Adrenal gland (tissue), 5 donors: Measurements from ENCODE around the gene ACOX3.

ENCODE experiments used
- POLR2A ChIP-seq, 2 donors: fragments of 450-650 bp; IDR thresholded peaks; one replicate each; pipeline ENCODE4 v1.6.1; 2017; ENCODE audit warnings: antibody characterized with exemption in 2 of 2, mild to moderate bottlenecking in 2 of 2, moderate library complexity in 1 of 2
- TF ChIP-seq, protein P1 (sequence below), 6 experiments: fragments of 450-650 bp in 4 of 6; fragments of 200-600 bp in 2 of 6; sonication (generic) in 1 of 6; IDR thresholded peaks; 1 replicate in 5 of 6; 2 replicates in 1 of 6; pipeline versions ENCODE4 v1.5.1 to v1.8.0; 2016 to 2021; ENCODE audit warnings: antibody characterized with exemption in 6 of 6, mild to moderate bottlenecking in 2 of 6, moderate library complexity in 1 of 6
- donor health status: DM: no; HTN: no; CAD: no.

DNA sequence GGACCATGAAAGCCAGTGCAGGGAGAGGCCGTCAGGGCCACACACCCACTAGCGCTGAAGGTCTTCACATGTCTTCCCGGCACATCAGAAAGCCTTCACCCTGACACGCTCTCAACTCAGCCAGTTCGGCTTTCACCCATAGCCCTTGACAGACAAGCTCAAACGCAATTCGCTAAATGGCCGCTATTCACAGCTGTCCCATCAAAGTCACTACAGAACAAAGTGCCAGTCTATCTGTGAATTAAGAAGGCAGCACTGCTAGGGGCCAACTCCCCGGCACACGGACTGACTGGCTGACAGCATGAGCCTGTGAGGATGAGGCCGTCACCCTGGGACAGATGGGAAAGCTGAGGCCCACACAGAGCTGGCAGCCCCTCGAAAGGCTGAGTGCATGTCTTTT is 45.7 kb downstream of the ACOX3 start:
- TF ChIP-seq, protein P1, sequence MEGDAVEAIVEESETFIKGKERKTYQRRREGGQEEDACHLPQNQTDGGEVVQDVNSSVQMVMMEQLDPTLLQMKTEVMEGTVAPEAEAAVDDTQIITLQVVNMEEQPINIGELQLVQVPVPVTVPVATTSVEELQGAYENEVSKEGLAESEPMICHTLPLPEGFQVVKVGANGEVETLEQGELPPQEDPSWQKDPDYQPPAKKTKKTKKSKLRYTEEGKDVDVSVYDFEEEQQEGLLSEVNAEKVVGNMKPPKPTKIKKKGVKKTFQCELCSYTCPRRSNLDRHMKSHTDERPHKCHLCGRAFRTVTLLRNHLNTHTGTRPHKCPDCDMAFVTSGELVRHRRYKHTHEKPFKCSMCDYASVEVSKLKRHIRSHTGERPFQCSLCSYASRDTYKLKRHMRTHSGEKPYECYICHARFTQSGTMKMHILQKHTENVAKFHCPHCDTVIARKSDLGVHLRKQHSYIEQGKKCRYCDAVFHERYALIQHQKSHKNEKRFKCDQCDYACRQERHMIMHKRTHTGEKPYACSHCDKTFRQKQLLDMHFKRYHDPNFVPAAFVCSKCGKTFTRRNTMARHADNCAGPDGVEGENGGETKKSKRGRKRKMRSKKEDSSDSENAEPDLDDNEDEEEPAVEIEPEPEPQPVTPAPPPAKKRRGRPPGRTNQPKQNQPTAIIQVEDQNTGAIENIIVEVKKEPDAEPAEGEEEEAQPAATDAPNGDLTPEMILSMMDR (IDR thresholded peaks at IDR 0.05): no peak
- TF ChIP-seq POLR2A (IDR thresholded peaks at IDR 0.05): no peak
